Measurements from ENCODE around the gene SLC13A2. TPM values are rescaled to one million over a fixed set of nuclear protein-coding genes. Genes with fewer than 3 reads are reported as not detected.
A peak's percentile ranks its signal among the peaks of the same experiment; 100 is the strongest.

Gene SLC13A2
- total RNA-seq, 1 donor from 2014 or later = not detected

GRCh38 chr17:28492352-28493310, 19.2 kb downstream of the SLC13A2 start:
- Mint-ChIP-seq H3K27me3 (ENCODE audit: unreplicated experiment) (peaks cover 20% of the 10 kb centered on the region), H3K4me1 (ENCODE audit: unreplicated experiment) (no peaks in the 10 kb centered on the region), H3K9me3 (ENCODE audit: unreplicated experiment) (no peaks in the 10 kb centered on the region), H3K4me3 (ENCODE audit: unreplicated experiment) (no peak overlapping the region), H3K27ac (ENCODE audit: unreplicated experiment) (no peak overlapping the region), H3K36me3 (ENCODE audit: unreplicated experiment) (no peaks in the 10 kb centered on the region)
- DNase-seq (ENCODE audit: extremely low spot score, unreplicated experiment) = no peak
- TF ChIP-seq CTCF (IDR thresholded peaks at IDR 0.05) = no peak

GRCh38 chr17:28493460-28493859, 20.0 kb downstream of the SLC13A2 start:
- H3K27ac Mint-ChIP-seq (ENCODE audit: unreplicated experiment) = no peak overlapping the region
- peaks cover 18% of the 10 kb centered on the region for H3K27me3 Mint-ChIP-seq (ENCODE audit: unreplicated experiment)
- H3K4me1 Mint-ChIP-seq (ENCODE audit: unreplicated experiment) = no peaks in the 10 kb centered on the region
- no peak for TF ChIP-seq CTCF (IDR thresholded peaks at IDR 0.05)
- no peak for DNase-seq (ENCODE audit: extremely low spot score, unreplicated experiment)
- H3K9me3 Mint-ChIP-seq (ENCODE audit: unreplicated experiment) = no peaks in the 10 kb centered on the region
- H3K4me3 Mint-ChIP-seq (ENCODE audit: unreplicated experiment) = no peak overlapping the region
- no peaks in the 10 kb centered on the region for H3K36me3 Mint-ChIP-seq (ENCODE audit: unreplicated experiment)

GRCh38 chr17:28494445-28495188, 21.2 kb downstream of the SLC13A2 start:
- Mint-ChIP-seq H3K27ac (ENCODE audit: unreplicated experiment) (no peak overlapping the region), H3K27me3 (ENCODE audit: unreplicated experiment) (peaks cover 14% of the 10 kb centered on the region), H3K4me3 (ENCODE audit: unreplicated experiment) (no peak overlapping the region), H3K36me3 (ENCODE audit: unreplicated experiment) (no peaks in the 10 kb centered on the region), H3K9me3 (ENCODE audit: unreplicated experiment) (no peaks in the 10 kb centered on the region), H3K4me1 (ENCODE audit: unreplicated experiment) (no peaks in the 10 kb centered on the region)
- peak; percentile 93 for DNase-seq (ENCODE audit: extremely low spot score, unreplicated experiment)
- peak; percentile 89 for TF ChIP-seq CTCF (IDR thresholded peaks at IDR 0.05)

- Mint-ChIP-seq H3K4me1 (ENCODE audit: unreplicated experiment) (no peaks in the 10 kb centered on the region), H3K27me3 (ENCODE audit: unreplicated experiment) (peaks cover 14% of the 10 kb centered on the region)
Observed at GRCh38 chr17:28495635-28496034, 22.2 kb downstream of the SLC13A2 start.

More at GRCh38 chr17:28495635-28496034, 22.2 kb downstream of the SLC13A2 start:
- no peak overlapping the region for H3K4me3 Mint-ChIP-seq (ENCODE audit: unreplicated experiment)
- H3K36me3 Mint-ChIP-seq (ENCODE audit: unreplicated experiment) = no peaks in the 10 kb centered on the region
- TF ChIP-seq CTCF (IDR thresholded peaks at IDR 0.05) = no peak
- no peaks in the 10 kb centered on the region for H3K9me3 Mint-ChIP-seq (ENCODE audit: unreplicated experiment)
- no peak overlapping the region for H3K27ac Mint-ChIP-seq (ENCODE audit: unreplicated experiment)
- no peak for DNase-seq (ENCODE audit: extremely low spot score, unreplicated experiment)

Data from osteocyte (in vitro differentiated cells).